SK-N-DZ (cell line): ENCODE results near the gene INO80B.
"Not testable (repeated sequence)": the region's sequence is repeated elsewhere in the genome, so short reads cannot be mapped to it uniquely, and the experiment has no call there.

Experiments
- DNase-seq: peaks from one replicate; pipeline ENCODE4 v3.0.0-alpha.2; 2015; ENCODE audit warnings: low spot score

INO80B gene

GRCh38 chr2:74474899-74475298 is 20.0 kb downstream of the INO80B start:
- no peak for DNase-seq

GRCh38 chr2:74481431-74481830 is 26.5 kb downstream of the INO80B start:
- no peak for DNase-seq

- no peak for DNase-seq
Measured at GRCh38 chr2:74481961-74482800, 27.3 kb downstream of the INO80B start.

- peak; percentile 96 for DNase-seq
Measured at GRCh38 chr2:74482801-74483674, 28.2 kb downstream of the INO80B start, which contains the start of the genes CCDC142 and TTC31. Gene CCDC142 (minus strand): TSS chr2:74482998. CDS start chr2:74482837, 161 bp downstream. Gene TTC31 (plus strand): TSS chr2:74483081. CDS start chr2:74483096, 15 bp downstream.

- DNase-seq, result not testable (repeated sequence)
Measured at GRCh38 chr2:74483675-74484164, 28.8 kb downstream of the INO80B start.

GRCh38 chr2:74486141-74486540 is 31.3 kb downstream of the INO80B start:
- DNase-seq, result no peak

GRCh38 chr2:74488643-74489481 is 34.0 kb downstream of the INO80B start:
- DNase-seq, result no peak

- DNase-seq, result no peak
Measured at GRCh38 chr2:74489906-74490305, 35.0 kb downstream of the INO80B start.

GRCh38 chr2:74491648-74492544 is 37.0 kb downstream of the INO80B start:
- DNase-seq, result no peak

- no peak for DNase-seq
Measured at GRCh38 chr2:74493546-74493945, 38.7 kb downstream of the INO80B start.

GRCh38 chr2:74495440-74495839 is 40.6 kb downstream of the INO80B start:
- no peak for DNase-seq

- no peak for DNase-seq
Measured at GRCh38 chr2:74496997-74497776, 42.3 kb downstream of the INO80B start.

GRCh38 chr2:74497777-74498499 is 43.1 kb downstream of the INO80B start:
- no peak for DNase-seq

- no peak for DNase-seq
Measured at GRCh38 chr2:74498500-74499266, 43.8 kb downstream of the INO80B start.

- no peak for DNase-seq
Measured at GRCh38 chr2:74499267-74499939, 44.5 kb downstream of the INO80B start, which contains the start of gene LBX2. Gene LBX2 (minus strand): TSS chr2:74499603. CDS start chr2:74499537, 66 bp downstream.

GRCh38 chr2:74499940-74500577 is 45.2 kb downstream of the INO80B start:
- no peak for DNase-seq

GRCh38 chr2:74500578-74500946 is 45.7 kb downstream of the INO80B start:
- no peak for DNase-seq
